ENCODE data around the gene CDH4. TPM values are rescaled to one million over a fixed set of nuclear protein-coding genes. Genes with fewer than 3 reads are reported as not detected.

CDH4 gene
- total and polyA plus RNA-seq, 9 of the 15 experiments (the other 6 are each of a cell fraction or from before 2014, with no cell fraction given) = 0.04 TPM; not detected in 8

- TF ChIP-seq KAT7 (CRISPR knock-in tag; IDR thresholded peaks at IDR 0.05; ENCODE audit: borderline replicate concordance) (no peak), HNRNPK (IDR thresholded peaks at IDR 0.05; ENCODE audit: low read depth, low read length, poor library complexity, severe bottlenecking) (no peak), ADNP (tag; IDR thresholded peaks at IDR 0.05) (no peak), ZNF512 (tag; IDR thresholded peaks at IDR 0.05) (no peak), ZNF717 (CRISPR knock-in tag; IDR thresholded peaks at IDR 0.05) (no peak), CREM (IDR thresholded peaks at IDR 0.05; ENCODE audit: low read depth) (peak; percentile 26; the same call in 1 of the 2 replicates), ZBTB17 (CRISPR knock-in tag; IDR thresholded peaks at IDR 0.05) (no peak), GABPB2 (CRISPR knock-in tag; conservative IDR thresholded peaks at IDR 0.05) (no peak), RCOR1 (IDR thresholded peaks at IDR 0.05; ENCODE audit: borderline replicate concordance in 1 of 2, low read depth in 2 of 2, low read length in 2 of 2) (peak in 1 of 2 experiments; percentile 42; a peak in 1 of 4 replicates), ZNF121 (CRISPR knock-in tag; conservative IDR thresholded peaks at IDR 0.05) (no peak), ZC3H8 (IDR thresholded peaks at IDR 0.05) (no peak), GTF2E2 (tag; IDR thresholded peaks at IDR 0.05) (no peak), HCFC1 (IDR thresholded peaks at IDR 0.05; ENCODE audit: low read depth, low read length) (no peak)
- TF ChIP-seq, protein P1, sequence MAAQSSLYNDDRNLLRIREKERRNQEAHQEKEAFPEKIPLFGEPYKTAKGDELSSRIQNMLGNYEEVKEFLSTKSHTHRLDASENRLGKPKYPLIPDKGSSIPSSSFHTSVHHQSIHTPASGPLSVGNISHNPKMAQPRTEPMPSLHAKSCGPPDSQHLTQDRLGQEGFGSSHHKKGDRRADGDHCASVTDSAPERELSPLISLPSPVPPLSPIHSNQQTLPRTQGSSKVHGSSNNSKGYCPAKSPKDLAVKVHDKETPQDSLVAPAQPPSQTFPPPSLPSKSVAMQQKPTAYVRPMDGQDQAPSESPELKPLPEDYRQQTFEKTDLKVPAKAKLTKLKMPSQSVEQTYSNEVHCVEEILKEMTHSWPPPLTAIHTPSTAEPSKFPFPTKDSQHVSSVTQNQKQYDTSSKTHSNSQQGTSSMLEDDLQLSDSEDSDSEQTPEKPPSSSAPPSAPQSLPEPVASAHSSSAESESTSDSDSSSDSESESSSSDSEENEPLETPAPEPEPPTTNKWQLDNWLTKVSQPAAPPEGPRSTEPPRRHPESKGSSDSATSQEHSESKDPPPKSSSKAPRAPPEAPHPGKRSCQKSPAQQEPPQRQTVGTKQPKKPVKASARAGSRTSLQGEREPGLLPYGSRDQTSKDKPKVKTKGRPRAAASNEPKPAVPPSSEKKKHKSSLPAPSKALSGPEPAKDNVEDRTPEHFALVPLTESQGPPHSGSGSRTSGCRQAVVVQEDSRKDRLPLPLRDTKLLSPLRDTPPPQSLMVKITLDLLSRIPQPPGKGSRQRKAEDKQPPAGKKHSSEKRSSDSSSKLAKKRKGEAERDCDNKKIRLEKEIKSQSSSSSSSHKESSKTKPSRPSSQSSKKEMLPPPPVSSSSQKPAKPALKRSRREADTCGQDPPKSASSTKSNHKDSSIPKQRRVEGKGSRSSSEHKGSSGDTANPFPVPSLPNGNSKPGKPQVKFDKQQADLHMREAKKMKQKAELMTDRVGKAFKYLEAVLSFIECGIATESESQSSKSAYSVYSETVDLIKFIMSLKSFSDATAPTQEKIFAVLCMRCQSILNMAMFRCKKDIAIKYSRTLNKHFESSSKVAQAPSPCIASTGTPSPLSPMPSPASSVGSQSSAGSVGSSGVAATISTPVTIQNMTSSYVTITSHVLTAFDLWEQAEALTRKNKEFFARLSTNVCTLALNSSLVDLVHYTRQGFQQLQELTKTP (IDR thresholded peaks at IDR 0.05; ENCODE audit: low read depth in 1 of 2, partially characterized antibody in 2 of 2) = no peak
- TF ChIP-seq, protein P2, sequence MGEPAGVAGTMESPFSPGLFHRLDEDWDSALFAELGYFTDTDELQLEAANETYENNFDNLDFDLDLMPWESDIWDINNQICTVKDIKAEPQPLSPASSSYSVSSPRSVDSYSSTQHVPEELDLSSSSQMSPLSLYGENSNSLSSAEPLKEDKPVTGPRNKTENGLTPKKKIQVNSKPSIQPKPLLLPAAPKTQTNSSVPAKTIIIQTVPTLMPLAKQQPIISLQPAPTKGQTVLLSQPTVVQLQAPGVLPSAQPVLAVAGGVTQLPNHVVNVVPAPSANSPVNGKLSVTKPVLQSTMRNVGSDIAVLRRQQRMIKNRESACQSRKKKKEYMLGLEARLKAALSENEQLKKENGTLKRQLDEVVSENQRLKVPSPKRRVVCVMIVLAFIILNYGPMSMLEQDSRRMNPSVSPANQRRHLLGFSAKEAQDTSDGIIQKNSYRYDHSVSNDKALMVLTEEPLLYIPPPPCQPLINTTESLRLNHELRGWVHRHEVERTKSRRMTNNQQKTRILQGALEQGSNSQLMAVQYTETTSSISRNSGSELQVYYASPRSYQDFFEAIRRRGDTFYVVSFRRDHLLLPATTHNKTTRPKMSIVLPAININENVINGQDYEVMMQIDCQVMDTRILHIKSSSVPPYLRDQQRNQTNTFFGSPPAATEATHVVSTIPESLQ (CRISPR knock-in tag; IDR thresholded peaks at IDR 0.05) = no peak
- TF ChIP-seq, protein P3, sequence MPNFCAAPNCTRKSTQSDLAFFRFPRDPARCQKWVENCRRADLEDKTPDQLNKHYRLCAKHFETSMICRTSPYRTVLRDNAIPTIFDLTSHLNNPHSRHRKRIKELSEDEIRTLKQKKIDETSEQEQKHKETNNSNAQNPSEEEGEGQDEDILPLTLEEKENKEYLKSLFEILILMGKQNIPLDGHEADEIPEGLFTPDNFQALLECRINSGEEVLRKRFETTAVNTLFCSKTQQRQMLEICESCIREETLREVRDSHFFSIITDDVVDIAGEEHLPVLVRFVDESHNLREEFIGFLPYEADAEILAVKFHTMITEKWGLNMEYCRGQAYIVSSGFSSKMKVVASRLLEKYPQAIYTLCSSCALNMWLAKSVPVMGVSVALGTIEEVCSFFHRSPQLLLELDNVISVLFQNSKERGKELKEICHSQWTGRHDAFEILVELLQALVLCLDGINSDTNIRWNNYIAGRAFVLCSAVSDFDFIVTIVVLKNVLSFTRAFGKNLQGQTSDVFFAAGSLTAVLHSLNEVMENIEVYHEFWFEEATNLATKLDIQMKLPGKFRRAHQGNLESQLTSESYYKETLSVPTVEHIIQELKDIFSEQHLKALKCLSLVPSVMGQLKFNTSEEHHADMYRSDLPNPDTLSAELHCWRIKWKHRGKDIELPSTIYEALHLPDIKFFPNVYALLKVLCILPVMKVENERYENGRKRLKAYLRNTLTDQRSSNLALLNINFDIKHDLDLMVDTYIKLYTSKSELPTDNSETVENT (CRISPR knock-in tag; IDR thresholded peaks at IDR 0.05) = no peak
- TF ChIP-seq, protein P4, sequence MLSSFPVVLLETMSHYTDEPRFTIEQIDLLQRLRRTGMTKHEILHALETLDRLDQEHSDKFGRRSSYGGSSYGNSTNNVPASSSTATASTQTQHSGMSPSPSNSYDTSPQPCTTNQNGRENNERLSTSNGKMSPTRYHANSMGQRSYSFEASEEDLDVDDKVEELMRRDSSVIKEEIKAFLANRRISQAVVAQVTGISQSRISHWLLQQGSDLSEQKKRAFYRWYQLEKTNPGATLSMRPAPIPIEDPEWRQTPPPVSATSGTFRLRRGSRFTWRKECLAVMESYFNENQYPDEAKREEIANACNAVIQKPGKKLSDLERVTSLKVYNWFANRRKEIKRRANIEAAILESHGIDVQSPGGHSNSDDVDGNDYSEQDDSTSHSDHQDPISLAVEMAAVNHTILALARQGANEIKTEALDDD (IDR thresholded peaks at IDR 0.05) = peak; percentile 60; the same call in 1 of the 2 replicates
Measured at GRCh38 chr20:61521687-61522420, 269.8 kb downstream of the CDH4 start (continued).
